OCI-LY3 (cell line): ENCODE measurements around the gene MUSTN1.

Experiments used
- H2AFZ ChIP-seq: fragments of 200-600, 300-600 bp; shearing (Covaris generic); 2 replicates; pipeline ENCODE4 v1.6.0; 2014; ENCODE audit warnings: antibody characterized with exemption, low read depth, low read length
- H3K27ac ChIP-seq: fragments of 200-600, 300-600 bp; sonication (generic); 2 replicates; pipeline ENCODE4 v1.5.1; 2014; ENCODE audit warnings: mild to moderate bottlenecking, low read length, moderate library complexity, mixed read lengths
- H3K27me3 ChIP-seq: fragments of 200-600, 300-600 bp; sonication (generic); 2 replicates; pipeline ENCODE4 v1.6.1; 2014; ENCODE audit warnings: low read depth, low read length, mixed read lengths
- H3K36me3 ChIP-seq: fragments of 200-600, 300-600 bp; sonication (generic); replicated peaks from 2 replicates; pipeline ENCODE3; 2014; ENCODE audit warnings: low read depth, low read length, mixed read lengths
- H3K4me1 ChIP-seq: fragments of 300-600, 200-600 bp; sonication (generic); 2 replicates; pipeline ENCODE4 v1.6.1; 2014; ENCODE audit warnings: low read length, mixed read lengths
- H3K4me2 ChIP-seq: fragments of 200-600, 300-600 bp; sonication (generic); 2 replicates; pipeline ENCODE4 v1.6.1; 2014; ENCODE audit warnings: low read length, mixed read lengths
- H3K4me3 ChIP-seq: fragments of 300-600, 200-600 bp; sonication (generic); 2 replicates; pipeline ENCODE4 v1.5.1; 2014; ENCODE audit warnings: antibody characterized with exemption, mild to moderate bottlenecking, low read length, moderate library complexity
- H3K79me2 ChIP-seq: fragments of 300-600, 200-600 bp; shearing (Covaris generic); 2 replicates; pipeline ENCODE4 v1.6.1; 2014; ENCODE audit warnings: mild to moderate bottlenecking, low read length, mixed read lengths
- H3K9ac ChIP-seq: fragments of 300-600, 200-600 bp; shearing (Covaris generic); 2 replicates; pipeline ENCODE4 v1.6.0; 2014; ENCODE audit warnings: mild to moderate bottlenecking, low read length, moderate library complexity
- H3K9me3 ChIP-seq: fragments of 200-600, 300-600 bp; shearing (Covaris generic); 2 replicates; pipeline ENCODE4 v1.6.1; 2014; ENCODE audit warnings: low read length, mixed read lengths; ENCODE audit not compliant: insufficient read depth
- H4K20me1 ChIP-seq: fragments of 200-600, 300-600 bp; sonication (generic); 2 replicates; pipeline ENCODE4 v1.6.1; 2016; ENCODE audit warnings: low read length, mixed read lengths; ENCODE audit not compliant: insufficient read depth
- EZH2phosphoT487 ChIP-seq: fragments of 200-600 bp; shearing (Covaris generic); IDR thresholded peaks from 2 replicates; pipeline ENCODE4 v1.6.1; 2018; ENCODE audit warnings: antibody characterized with exemption, mixed run types, low read depth
- TF ChIP-seq, protein P1 (sequence below): fragments of 200-600, 300-600 bp; sonication (generic); IDR thresholded peaks from 2 replicates; pipeline ENCODE4 v1.5.1; 2014; ENCODE audit warnings: antibody characterized with exemption, low read length, low read depth

The MUSTN1 gene

DNA sequence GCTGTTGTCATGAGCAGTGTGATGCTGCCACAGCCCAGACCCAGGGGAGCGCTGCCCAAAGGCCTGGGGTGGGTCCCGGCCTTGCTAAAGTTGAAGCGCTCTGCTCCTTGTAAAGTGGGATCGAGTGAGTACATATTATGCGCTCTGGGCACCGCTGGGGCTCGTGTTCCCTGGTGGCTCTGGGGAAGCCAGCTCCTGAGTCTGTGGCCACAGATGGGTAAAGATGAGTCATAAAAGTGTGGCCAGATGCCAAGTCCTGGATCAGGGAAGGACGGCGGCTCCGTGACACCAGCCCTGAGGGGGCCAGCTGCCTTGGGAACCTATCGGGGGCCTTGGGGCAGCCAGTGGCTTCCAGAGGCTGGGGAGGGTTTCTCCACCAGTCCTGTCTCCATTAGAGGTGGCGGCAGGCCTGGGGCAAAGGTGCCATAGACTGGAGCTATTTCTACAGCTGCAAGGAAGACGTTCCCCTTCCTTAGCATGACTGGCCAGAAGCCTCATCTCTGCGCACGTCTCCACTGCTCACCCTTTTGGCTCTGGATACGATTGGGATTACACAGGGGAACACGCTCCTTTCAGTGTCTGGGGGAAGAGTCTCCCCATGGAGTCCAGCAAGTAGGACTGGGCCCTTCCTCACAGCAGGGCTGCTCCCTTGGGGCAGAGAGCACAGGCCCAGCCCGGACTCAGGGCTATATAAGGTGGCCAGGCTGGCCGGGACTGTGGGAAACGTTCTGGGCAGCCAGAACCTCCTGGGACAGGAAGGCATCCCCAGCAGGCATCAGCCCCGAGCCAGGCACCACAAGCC is 3.1 kb downstream of the MUSTN1 start:
- TF ChIP-seq, protein P1, sequence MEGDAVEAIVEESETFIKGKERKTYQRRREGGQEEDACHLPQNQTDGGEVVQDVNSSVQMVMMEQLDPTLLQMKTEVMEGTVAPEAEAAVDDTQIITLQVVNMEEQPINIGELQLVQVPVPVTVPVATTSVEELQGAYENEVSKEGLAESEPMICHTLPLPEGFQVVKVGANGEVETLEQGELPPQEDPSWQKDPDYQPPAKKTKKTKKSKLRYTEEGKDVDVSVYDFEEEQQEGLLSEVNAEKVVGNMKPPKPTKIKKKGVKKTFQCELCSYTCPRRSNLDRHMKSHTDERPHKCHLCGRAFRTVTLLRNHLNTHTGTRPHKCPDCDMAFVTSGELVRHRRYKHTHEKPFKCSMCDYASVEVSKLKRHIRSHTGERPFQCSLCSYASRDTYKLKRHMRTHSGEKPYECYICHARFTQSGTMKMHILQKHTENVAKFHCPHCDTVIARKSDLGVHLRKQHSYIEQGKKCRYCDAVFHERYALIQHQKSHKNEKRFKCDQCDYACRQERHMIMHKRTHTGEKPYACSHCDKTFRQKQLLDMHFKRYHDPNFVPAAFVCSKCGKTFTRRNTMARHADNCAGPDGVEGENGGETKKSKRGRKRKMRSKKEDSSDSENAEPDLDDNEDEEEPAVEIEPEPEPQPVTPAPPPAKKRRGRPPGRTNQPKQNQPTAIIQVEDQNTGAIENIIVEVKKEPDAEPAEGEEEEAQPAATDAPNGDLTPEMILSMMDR: no peak
- TF ChIP-seq EZH2phosphoT487: no peak
- Histone ChIP-seq H4K20me1 (no peaks in the 10 kb centered on the region), H3K9ac (no peak overlapping the region), H3K4me3 (no peak overlapping the region), H3K27me3 (no peaks in the 10 kb centered on the region), H3K79me2 (no peaks in the 10 kb centered on the region), H3K36me3 (no peaks in the 10 kb centered on the region), H3K27ac (no peak overlapping the region), H3K4me1 (no peaks in the 10 kb centered on the region), H3K4me2 (no peak overlapping the region), H2AFZ (no peak overlapping the region), H3K9me3 (no peaks in the 10 kb centered on the region)

DNA sequence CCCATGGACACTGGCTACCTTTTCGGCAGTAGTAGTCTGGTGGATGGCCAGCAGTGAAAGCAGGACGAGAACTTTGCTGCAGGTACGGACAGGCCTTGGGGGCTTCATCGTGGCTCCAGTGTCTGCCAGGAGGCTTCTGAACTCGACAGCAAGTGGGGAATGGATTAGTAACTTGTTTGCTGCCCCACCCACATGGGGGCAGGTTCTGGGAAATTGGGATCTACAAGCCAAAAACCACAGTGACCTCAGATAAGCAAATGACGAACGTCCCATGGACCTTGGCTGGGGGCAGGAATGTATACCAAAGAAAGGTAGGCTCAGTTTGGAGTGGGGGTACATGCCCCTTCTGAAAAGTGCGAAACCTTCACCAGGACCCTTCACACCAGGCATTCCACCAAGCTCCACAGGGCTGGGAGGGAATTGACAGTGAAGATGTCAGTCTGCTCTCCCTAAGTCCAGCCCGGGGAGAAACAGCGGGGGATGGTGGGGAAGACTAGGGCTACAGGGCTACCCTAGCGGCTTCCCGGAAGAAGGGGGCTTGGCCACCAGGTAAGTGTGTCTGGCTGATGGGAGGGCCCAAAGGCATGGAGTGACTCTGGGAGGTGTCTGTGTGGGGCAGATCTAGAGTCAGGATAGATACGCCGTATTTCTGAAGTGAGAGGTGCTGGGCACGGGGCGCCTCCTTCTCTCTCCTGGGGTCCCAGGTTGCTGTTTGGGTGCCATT is 4.1 kb downstream of the MUSTN1 start, which contains the start of gene ITIH4:
ITIH4 (minus strand) TSS at position 138 of the 724 bp plus-strand sequence; CDS start at position 108, 30 bp downstream.
- Histone ChIP-seq H3K4me3 (no peak within 1 kb of the TSS), H3K4me1 (no peaks in the 10 kb centered on the region), H3K36me3 (no peaks in the 10 kb centered on the region), H3K27me3 (no peaks in the 10 kb centered on the region), H3K9me3 (no peaks in the 10 kb centered on the region), H3K79me2 (no peaks in the 10 kb centered on the region), H3K27ac (no peak within 1 kb of the TSS), H3K4me2 (no peak within 1 kb of the TSS), H2AFZ (no peak within 1 kb of the TSS), H3K9ac (no peak within 1 kb of the TSS), H4K20me1 (no peaks in the 10 kb centered on the region)
- TF ChIP-seq EZH2phosphoT487: no peak
- TF ChIP-seq, protein P1: no peak

DNA sequence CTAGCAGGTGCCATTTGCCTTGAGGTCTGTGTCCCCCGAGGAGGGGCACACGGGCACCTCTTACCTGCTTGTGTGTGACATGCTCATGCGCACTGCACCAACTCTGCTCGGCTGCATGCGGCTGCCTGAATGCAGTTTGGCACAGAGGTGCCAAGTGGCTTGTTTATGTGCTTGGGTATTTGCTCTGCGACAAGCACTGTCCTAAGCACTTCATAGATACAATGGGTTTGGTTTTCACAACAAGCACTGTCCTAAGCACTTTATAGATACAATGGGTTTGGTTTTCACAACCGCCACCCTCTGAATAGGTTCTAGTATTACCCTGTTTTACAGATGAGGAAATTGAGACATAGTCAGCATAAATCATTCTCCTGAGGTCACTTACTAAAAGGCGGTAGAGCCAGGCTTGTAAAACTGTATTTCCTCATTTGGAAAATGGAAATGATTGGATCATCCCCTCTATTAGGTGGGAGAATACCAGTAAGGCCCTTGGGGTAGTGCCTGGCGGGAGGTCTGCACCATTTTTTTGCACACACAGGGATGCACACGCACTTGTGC is 4.8 kb downstream of the MUSTN1 start:
- no peak overlapping the region for H3K4me2 ChIP-seq
- no peaks in the 10 kb centered on the region for H3K9me3 ChIP-seq
- no peak overlapping the region for H3K4me3 ChIP-seq
- no peaks in the 10 kb centered on the region for H3K27me3 ChIP-seq
- H3K9ac ChIP-seq: no peak overlapping the region
- TF ChIP-seq, protein P1: no peak
- TF ChIP-seq EZH2phosphoT487: no peak
- H3K79me2 ChIP-seq: no peaks in the 10 kb centered on the region
- no peaks in the 10 kb centered on the region for H4K20me1 ChIP-seq
- H3K36me3 ChIP-seq: no peaks in the 10 kb centered on the region
- H3K4me1 ChIP-seq: no peaks in the 10 kb centered on the region
- no peak overlapping the region for H3K27ac ChIP-seq
- no peak overlapping the region for H2AFZ ChIP-seq

DNA sequence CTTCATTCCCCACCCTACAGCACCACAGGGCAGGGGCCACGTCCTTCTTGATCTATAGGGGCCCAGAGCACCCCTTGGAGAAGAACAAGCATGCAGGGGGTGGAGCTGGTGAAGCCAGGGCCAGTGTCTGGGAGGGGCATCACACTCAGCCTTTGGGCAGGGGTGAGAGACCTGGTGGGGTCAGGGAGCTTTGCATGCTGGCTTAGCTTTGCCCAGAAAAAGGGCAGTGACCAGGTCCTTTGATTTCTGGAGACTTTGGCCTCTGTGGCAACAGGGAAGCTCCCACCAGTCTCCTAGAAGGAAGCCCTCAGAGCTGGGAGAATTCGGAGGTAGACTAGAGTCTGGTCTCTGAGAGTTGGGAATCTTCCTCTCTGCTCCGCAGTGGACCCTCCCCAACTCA is 5.3 kb downstream of the MUSTN1 start:
- Histone ChIP-seq H3K27ac (no peak overlapping the region), H3K9ac (no peak overlapping the region), H3K9me3 (no peaks in the 10 kb centered on the region), H3K27me3 (no peaks in the 10 kb centered on the region), H3K4me2 (no peak overlapping the region), H3K36me3 (no peaks in the 10 kb centered on the region), H3K79me2 (no peaks in the 10 kb centered on the region), H3K4me1 (no peaks in the 10 kb centered on the region), H3K4me3 (no peak overlapping the region), H2AFZ (no peak overlapping the region), H4K20me1 (no peaks in the 10 kb centered on the region)
- no peak for TF ChIP-seq EZH2phosphoT487
- TF ChIP-seq, protein P1: no peak
